HG02981 (cell line): ENCODE measurements around the gene RNASE11.
"Not testable (repeated sequence)": the region's sequence is repeated elsewhere in the genome, so short reads cannot be mapped to it uniquely, and the experiment has no call there.

Experiments used
- ATAC-seq: cut with Tn5 transposase; IDR thresholded peaks from one replicate; pipeline ENCODE4 v1.9.1; 2021; ENCODE audit warnings: mild to moderate bottlenecking, moderate library complexity; ENCODE audit not compliant: unreplicated experiment

RNASE11 gene

DNA sequence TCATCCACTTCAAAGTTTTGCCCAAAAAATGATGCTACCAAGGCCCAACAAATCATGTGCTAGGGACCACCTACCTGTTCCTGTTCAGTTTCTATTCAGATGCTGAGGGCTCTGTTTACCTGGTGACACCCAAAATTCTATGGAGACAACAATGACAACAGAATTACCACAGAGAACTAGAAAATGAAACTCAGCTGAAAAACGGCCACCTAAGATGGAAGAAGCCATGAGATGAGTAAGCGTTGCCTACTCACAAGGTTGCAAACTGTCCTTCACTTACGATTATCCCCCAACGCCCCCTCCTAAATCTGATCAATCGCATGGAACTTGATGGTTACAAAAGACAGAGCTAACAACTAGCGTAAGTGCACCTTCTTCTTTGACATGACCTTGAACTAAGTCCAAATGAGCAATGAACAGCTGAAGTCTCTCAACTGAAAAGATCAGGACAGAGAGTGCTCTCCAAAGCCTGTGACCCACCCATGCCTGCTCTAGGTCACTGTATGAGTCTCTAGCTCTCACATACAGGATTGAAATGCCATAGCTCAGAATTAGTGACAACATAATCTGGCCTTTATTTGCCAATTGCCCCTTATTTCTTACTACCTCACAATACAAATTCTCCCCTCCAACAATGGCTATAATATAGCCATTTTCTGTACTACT is at the start of gene RNASE11:
TSS of gene RNASE11 (minus strand) at position 513 of the 666 bp plus-strand sequence.
- no peak for ATAC-seq

DNA sequence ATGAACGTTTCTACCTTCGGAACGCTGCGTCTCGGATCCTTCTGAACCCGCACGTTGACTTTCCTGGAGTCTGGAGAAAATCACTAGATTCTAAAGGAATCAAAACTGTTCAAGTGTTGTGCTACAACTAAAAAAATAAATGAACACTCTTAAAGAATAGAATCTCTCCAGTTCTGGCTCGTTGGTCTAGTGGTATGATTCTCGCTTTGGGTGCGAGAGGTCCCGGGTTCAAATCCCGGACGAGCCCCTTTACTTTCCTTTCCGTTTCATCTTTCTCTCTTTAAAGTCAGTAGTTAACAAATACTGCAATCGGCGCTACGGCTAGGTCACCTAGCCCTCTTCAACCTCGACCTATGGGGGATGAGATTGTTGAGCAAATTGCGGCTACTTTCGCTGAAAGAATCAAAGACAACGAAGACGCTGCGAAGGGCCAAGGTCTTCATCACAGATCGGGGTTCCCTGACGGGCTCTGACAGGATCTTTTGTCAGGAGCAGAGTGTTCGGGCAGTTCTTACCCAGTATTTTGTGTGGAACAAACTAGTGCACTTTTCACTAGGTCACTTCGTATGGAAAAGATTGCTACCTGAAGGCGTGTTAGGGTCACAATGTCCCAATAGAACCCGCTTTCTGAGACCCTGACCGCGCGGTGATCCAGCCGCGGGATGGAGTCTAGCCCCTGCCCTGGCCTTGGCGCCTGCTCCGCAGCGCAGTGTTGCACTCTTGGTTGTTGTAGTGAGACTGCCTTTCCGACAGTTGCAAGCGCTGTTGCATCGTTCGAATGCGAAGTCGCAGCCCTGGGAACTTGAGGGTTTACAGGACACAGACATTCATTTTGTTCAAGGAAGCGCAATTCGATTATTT is 45.3 kb upstream of the RNASE11 start:
- peak; percentile 79 for ATAC-seq

DNA sequence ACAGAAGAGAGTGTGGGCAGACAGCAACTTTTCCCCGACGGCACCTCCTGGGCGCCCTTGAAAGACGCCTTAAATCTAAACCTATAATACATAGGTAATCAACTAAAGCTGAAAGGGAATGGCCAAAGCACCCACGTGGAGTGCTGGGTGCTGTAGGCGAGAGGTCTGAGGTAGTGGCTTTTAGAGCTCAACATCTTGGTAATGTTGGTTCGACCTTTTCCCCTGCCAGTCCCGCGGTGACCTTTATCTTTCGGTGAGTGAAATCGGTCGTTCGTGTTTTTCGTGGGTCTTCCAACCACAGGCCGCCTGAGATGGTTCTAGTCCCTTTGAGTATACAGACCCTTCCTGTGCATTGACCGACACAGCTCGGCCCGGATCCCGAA is 44.6 kb upstream of the RNASE11 start:
- peak; percentile 19 for ATAC-seq

DNA sequence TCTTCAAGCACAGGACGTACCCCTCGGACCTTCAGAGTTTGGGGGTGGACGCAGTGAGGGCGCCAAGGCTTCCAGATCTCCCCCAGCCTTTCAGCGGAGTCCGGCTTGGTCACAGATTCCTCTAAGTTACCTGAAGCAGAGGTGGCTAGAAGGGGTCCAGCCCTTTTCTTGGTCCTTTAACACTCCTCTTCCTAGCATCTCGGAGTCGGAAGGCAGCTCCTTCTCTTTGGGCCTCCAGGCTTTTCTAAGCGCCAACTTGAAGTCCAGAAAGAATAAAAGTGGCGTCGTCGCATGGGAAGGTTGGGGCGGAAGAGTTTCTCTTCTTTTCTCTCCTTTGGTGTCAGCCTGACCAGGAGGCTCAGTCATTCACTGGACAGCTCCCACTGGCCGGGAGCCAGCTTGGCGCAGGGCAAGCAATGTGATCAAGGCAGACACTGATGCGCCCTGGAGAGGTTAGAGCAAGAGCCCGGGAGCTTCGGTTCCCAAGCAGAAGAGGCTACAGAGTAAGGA is 44.1 kb upstream of the RNASE11 start:
- ATAC-seq = no peak

DNA sequence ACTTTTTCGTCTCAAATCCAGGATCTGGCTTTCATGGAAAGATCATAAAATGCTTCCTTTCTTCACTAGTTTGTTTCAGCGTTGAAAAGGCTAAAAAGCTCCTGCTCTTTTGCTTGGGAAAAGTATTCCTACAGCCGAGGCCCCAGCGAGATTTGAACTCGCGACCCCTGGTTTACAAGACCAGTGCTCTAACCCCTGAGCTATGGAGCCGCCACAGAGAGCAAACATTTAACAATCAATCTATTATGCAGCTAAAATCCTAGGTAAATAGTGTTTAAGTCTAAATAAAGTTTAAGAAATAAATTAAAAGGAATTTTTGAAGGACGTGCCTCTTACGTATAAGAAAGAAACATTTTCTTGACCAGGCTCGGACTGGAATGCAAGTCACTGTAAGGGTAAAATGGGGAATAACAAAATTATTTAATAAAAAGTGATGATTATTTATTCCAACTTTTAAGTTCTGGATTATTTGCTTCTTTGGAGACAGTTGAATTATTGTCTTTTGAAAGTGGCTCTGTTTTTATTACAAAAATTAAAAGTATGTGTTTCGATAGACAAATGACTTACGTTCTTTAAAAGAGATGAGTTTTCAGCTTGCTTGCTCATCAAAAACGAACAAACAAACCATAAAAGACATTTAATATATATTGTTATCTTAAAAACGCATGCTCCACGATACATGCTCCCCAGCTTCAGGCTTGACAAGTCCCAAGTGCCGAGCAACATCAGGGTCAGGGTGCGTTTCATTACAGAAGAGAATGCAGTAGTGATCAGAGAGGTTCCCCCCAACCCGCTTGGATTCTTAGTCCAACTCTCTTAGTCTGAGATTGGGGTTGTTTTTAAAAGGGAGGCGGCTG is 43.5 kb upstream of the RNASE11 start:
- ATAC-seq = no peak

DNA sequence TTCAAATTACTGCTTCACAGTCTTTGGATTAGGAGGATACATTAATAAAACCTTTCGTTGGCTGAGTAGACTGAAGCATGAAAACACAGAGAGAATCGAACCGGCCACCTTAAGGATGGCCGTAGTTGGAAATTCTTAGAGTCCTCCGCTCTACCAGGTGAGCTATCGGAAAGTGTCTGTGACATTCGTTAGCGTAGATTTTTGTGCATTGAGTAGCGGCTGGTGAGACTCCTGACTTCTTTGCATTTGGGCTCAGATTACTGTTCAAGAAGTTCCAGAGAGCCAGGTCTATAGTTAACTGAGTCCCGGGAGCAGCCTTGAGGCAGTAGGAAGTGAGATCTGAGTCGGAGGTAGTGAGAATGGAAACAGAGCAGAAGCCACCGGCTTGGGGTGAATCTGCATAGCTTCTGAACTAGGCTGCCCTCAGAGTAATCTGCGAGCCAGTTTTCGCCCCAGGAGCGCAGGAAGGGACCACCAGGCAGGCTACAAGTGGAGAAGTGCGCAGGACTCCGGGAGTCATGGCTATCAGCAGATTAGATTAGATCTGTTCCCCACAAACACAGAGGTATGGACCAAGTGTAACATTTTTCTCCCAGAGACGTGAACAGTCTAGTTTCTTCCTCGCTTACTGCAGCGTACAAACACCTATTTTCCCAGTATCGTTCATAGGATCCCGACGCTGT is 42.7 kb upstream of the RNASE11 start:
- ATAC-seq = no peak

DNA sequence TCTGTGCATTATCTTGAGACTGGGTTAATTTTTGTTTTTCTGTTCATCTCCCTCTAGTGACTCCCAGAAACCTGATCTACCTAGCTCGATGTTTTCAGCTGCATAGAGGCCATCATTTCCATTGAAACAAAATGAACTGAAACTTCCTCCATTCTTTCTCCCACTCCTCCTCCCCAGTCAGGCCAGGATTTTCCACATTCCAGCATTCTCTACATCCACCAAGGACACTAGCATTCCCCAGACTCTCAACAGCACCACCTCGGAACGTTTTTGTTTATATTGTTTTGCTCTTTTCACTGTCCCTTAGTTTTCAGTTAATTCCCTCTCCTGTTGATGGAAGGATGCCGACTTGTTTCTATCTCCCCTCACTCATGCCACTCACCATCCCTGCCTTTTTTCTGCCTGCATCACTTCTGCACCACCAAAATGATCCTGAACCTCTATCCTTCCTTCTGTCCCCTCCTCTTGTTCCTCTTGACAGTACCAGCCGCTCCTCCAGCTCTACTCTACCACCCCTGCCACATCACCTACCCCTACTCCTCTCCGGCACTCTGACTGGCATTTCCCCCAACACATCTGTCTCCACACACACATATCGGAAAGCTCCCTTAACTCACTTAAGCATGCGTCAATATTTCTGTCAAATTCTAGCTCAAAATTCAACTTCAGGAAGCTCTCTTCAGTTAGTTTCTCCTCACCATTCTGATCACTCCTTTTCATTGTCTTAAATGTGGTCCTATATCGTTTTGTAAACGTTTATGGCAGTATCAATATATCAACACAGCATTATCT is 40.5 kb upstream of the RNASE11 start:
- no peak for ATAC-seq

DNA sequence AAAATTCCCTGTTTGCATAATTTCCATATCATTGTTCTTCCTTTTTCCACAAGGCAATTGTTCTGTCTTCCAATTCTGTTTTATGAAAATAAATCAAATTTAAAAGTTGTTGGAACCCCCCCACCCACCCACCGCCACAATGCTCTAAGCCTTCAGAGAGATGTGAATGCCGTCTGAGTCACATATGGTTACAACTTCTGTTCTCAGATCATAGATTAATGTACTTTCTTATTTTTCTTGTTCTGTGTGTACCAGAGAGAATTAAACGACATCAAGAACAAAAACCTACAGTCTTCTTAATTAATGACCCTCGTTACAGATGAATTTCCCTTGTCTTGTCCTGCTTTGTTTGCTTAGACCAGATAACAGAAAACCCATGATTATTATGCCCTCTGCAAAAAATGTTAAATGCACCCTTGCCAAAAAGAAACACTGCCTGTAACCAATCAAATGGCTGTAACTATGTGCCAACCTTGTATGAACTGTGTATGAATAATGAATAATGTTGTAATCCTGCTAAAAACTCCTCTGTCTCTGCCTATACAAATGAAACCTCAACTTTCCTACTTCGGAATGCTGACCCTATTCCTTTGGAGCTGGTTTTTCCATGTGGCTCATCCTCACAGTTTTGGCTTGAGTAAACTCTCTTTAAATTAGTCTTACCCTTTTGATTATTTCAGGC is 39.7 kb upstream of the RNASE11 start:
- ATAC-seq = no peak

DNA sequence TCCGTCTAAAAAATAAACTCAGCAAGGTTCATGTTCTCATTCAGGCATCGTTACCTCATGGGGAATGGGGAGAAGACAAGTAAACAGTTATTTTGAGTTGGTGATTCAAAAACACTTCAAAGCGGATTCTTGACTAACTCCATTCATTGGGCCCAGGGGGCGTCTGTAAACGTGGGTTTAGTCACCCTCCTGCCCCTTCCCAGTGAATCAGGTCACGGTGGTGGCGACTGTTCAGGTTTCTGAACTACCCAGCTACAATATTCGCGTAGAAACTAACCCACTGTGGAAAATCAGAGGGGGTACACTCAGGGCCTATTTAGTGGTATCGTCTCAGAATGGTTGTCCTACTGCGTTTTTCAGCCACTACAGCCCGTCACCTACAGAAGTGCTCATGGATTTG is 38.5 kb upstream of the RNASE11 start:
- ATAC-seq = no peak

DNA sequence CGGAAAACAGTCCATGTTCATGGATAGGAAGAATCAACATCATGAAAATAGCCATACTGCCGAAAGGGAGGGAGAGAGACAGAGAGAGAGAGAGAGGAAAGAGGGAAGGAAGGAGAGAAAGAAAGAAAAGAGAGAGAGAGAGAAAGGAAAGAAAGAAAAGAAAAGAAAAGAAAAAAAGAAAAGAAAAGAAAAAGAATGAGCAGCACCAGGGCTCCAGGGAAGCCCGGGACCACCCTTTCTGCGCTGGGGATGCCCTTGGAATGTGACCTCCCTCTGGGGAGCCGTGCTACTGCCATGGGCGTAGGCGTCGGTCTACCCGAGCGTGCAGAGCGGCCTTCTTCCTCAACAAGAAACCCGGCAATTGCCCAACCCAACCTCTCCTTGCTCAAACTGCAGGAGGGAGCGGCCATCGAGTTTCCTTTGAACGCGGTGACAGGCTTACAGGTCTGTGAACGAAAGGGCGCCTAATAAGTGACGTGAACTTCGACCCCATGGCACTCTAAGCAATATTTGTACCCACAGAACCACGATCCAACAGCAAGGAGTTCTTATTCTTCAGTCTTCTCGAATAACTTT is 36.8 kb upstream of the RNASE11 start:
- no peak for ATAC-seq

DNA sequence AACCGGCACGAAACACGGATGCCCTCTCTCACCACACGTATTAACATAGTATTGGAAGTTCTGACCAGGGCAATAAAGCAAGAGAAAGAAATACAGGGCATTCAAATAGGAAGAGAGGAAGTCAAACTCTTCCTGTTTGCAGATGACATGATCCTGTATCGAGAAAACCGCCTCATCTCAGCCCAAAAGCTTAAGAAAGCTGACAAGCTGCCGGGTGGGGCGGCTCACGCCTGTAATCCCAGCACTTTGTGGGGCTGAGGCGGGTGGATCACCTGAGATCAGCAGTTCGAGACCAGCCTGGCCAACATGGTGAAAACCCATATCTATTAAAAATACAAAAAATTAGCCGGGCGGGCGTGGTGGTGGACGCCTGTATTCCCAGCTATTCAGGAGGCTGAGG is 36.0 kb upstream of the RNASE11 start:
- no peak for ATAC-seq

DNA sequence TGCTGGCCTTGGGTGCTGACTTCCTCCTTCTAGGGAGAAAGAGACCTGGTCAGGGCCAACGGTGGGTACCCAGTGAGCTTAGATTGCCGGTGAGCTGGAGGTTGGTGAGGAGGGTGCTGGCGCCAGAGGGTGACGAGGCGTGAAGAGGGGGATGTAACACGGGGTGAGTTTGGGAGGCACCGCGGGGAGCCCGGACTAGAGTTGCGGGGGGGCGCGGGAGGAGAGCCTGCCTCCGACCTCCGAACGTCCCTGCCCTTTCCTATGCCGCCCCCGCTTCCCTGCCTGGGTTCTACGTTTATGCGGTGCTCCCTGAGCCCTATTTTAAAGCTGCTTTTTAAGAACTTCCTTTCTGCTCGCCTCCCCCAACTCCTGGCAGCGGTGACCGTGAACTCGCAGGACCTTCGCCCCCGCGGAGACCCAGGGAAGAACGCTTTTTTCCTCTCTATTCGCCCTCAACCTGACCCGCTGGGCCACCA is 35.1 kb upstream of the RNASE11 start:
- ATAC-seq = no peak

DNA sequence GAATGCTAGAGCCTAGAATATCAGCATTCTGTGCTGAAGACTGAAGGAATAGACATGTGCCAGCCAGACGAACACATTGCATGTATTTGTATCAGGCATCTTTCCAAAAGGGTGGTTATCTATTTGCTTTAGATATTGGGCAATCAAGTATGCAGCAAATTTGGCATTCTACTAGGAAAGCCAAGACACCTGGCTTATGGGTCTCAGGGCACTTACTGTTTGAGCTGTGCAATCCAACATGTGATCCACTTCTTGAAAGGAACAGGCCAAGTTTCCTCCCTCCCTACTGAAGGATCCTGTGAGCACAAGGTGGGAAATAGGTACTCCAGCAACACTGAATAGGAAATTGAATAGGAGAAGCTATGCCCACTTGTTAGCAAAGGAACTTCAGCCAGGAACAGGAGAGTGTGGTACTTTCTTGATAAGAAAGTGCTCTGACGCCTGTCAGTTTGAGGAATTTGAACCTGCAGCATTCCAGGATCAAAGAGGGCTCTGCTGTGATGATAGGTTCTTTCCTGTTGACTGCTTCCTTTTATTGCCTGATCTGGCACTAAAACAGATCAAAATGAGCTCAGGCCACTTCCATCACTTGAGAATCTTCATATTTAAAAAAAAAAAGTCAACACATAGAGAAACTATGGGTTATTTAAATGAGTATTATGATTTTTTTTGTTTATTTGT is 33.1 kb upstream of the RNASE11 start:
- ATAC-seq = no peak

DNA sequence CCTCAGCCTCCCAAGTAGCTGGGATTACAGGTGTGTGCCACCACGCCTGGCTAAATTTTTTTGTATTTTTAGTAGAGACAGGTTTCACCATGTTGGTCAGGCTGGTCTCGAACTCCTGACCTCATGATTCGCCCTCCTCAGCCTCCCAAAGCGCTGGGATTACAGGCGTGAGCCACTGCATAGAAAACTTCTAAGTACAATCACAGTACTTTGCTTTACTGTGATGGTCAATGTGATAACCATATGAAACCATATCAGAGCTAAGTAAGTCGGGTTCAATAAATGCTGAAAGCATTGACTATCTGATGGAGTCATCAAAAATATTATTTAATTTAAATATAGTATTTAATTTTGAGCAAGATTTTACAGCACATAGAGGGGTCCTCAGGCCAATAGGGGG is 31.9 kb upstream of the RNASE11 start:
- not testable (repeated sequence) for ATAC-seq

DNA sequence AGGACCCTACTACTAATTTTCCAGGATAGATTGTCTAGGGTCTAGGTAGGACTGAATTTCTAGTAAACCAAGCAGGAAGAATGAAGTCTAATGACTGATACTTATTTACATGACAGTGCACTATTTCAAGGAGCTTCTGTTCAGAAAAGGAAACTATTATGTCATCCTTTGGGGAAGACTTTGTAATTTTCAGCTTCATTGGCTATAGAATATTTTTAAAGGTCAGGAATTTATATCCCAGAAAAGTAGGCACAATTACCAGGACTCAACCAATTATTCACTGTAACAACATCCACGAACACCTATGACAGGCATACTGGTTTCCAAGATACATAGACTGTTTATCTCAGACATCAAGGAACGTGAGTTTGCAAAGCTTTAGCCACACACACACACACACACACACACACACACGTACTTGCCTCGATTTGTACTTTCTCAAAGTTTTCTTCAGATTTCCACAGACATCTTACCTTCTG is 30.5 kb upstream of the RNASE11 start:
- ATAC-seq = no peak

DNA sequence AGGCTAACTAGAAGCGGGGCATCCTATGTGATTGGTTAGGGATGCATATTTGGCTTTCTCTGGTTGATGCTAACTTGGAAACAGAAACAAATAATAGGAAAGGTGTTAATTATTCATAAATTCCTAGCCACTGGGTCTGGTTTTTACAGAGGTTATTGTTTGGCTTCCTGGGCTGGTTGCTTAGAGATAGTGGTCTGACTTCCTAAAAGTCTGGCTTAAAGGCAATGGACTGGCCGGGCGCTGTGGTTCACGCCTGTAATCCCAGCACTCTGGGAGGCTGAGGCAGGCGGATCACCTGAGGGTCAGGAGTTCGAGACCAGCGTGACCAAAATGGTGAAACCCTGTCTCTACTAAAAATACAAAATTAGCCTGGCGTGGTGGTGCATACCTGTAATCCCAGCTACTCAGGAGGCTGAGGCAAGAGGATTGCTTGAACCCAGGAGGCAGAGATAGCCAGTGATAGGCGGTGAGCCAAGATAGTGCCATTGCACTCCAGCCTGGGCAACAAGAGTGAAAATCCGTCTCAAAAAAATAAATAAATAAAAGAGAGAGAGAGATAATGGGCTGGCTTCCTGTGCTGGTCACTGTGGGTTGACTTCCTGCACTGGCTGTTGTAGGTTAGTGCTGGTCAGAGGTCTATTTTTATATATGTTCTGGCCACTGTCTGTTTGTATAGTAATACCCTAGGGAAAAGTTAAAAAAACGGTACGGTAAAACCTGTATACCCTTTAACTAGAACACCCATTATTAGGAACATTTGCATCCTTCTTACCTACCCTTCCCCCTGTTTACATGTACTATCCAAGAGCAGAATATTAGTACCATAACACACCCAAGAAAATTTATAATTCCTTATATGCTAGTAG is 29.6 kb upstream of the RNASE11 start:
- peak; percentile 37 for ATAC-seq

DNA sequence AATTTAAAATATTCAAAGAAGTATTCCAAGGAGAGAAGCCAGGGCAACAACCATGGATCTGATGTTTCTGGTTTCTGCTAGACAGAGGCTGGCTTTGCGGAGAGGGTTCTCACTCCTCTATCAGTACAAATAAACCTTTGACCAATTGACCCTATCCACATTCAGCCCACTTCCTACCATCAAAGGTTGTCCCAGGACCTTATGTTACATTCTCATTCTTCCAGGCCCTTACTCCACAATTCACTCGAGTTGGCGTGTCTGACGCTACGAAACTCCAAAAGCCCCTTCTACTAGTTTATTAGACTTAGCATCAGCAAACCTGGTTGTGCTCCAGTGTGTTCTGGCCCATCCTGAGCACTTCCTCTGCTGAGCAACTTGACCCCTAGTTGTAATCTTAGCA is 28.2 kb upstream of the RNASE11 start:
- no peak for ATAC-seq
